ENCODE data around the gene LMO1.

- TF ChIP-seq CTCF (IDR thresholded peaks at IDR 0.05; ENCODE audit: low read depth, low read length, poor library complexity, severe bottlenecking) = no peak
- no peak for TF ChIP-seq EZH2phosphoT487 (IDR thresholded peaks at IDR 0.05; ENCODE audit: borderline replicate concordance, low read length)
These were observed 28.0 kb upstream of the LMO1 start for GRCh38 chr11:8291421-8292350.
